PC-3 (cell line): ENCODE results near the gene MSL3. TPM values are rescaled to one million over a fixed set of nuclear protein-coding genes. Genes with fewer than 3 reads are reported as not detected.

ENCODE experiments used
- ATAC-seq: fragments of 200-7000 bp; cut with Tn5 transposase; 2 replicates; pipeline ENCODE4 v1.9.1; 2020; ENCODE audit warnings: mild to moderate bottlenecking, moderate library complexity
- BruUV-seq: library from RNA; stranded (reverse); fragments of 400-500 nt; replicated peaks from 2 replicates; lab custom pipeline; 2021; lab: Mats Ljungman, UMichigan
- CTCF ChIA-PET: fragments of 300-600 bp; sonication (Branson Sonifier 250); formaldehyde crosslinking; loops from one replicate; lab custom pipeline; 2022; ENCODE audit warnings: antibody characterized with exemption; lab: Charles Lee
- POLR2A ChIA-PET: fragments of 300-600 bp; sonication (Branson Sonifier 250); formaldehyde crosslinking; loops from one replicate; lab custom pipeline; 2022; ENCODE audit warnings: antibody characterized with exemption; ENCODE audit not compliant: unreplicated experiment; lab: Charles Lee
- DNase-seq: peaks from one replicate; pipeline ENCODE4 v3.0.0-alpha.2; 2015
- H2AFZ ChIP-seq: fragments of 300-600 bp; sonication (generic); 2 replicates; pipeline ENCODE4 v1.6.0; 2016; ENCODE audit warnings: antibody characterized with exemption, low read length
- H3F3A ChIP-seq: fragments of 300-600 bp; sonication (generic); one replicate; pipeline ENCODE4 v1.6.0; 2017; ENCODE audit warnings: antibody characterized with exemption, low read length, control low read depth, mild to moderate bottlenecking; ENCODE audit not compliant: unreplicated experiment
- H3K27ac ChIP-seq: fragments of 300-600 bp; sonication (generic); 2 replicates; pipeline ENCODE4 v1.5.1; 2016; ENCODE audit warnings: mild to moderate bottlenecking, low read length
- H3K27me3 ChIP-seq: fragments of 300-600 bp; sonication (generic); 2 replicates; pipeline ENCODE4 v1.6.1; 2016; ENCODE audit warnings: low read length, mixed read lengths
- H3K36me3 ChIP-seq: fragments of 300-600 bp; sonication (generic); 2 replicates; pipeline ENCODE4 v1.6.1; 2016; ENCODE audit warnings: low read depth, mixed run types, low read length, mixed read lengths
- H3K4me1 ChIP-seq: fragments of 300-600 bp; sonication (generic); 2 replicates; pipeline ENCODE4 v1.5.1; 2016; ENCODE audit warnings: low read length; ENCODE audit not compliant: insufficient read depth
- H3K4me2 ChIP-seq: fragments of 300-600 bp; sonication (generic); 2 replicates; pipeline ENCODE4 v1.6.0; 2016; ENCODE audit warnings: low read length
- H3K4me3 ChIP-seq: fragments of 300-600 bp; sonication (generic); 2 replicates; pipeline ENCODE4 v1.5.1; 2016; ENCODE audit warnings: mild to moderate bottlenecking, low read length, mixed read lengths
- H3K79me2 ChIP-seq: fragments of 300-600 bp; sonication (generic); 2 replicates; pipeline ENCODE4 v1.6.1; 2017; ENCODE audit warnings: low read length, mixed read lengths
- H3K9ac ChIP-seq: fragments of 300-600 bp; sonication (generic); 2 replicates; pipeline ENCODE4 v1.6.0; 2016; ENCODE audit warnings: mild to moderate bottlenecking, low read length
- H3K9me2 ChIP-seq: fragments of 300-600 bp; sonication (generic); replicated peaks from 2 replicates; pipeline ENCODE4 v1.6.1; 2016; ENCODE audit warnings: mixed run types, low read length, mixed read lengths
- H3K9me3 ChIP-seq: fragments of 300-600 bp; sonication (generic); 2 replicates; pipeline ENCODE4 v1.6.1; 2016; ENCODE audit warnings: low read length, mixed read lengths
- H4K20me1 ChIP-seq: fragments of 300-600 bp; sonication (generic); 2 replicates; pipeline ENCODE4 v1.6.1; 2016; ENCODE audit warnings: low read length, mixed read lengths
- CTCF ChIP-seq: fragments of 300-600 bp; sonication (generic); conservative IDR thresholded peaks from 2 replicates; pipeline ENCODE4 v1.5.1; 2017; ENCODE audit warnings: antibody characterized with exemption, low read depth, mild to moderate bottlenecking, low read length
- EZH2 ChIP-seq: fragments of 300-600 bp; sonication (generic); IDR thresholded peaks from one replicate; pipeline ENCODE4 v1.6.1; 2017; ENCODE audit warnings: antibody characterized with exemption, mild to moderate bottlenecking, low read length; ENCODE audit not compliant: unreplicated experiment
- EZH2phosphoT487 ChIP-seq: fragments of 300-600 bp; sonication (generic); IDR thresholded peaks from 2 replicates; pipeline ENCODE4 v1.6.1; 2018; ENCODE audit warnings: mild to moderate bottlenecking, antibody characterized with exemption, low read length, borderline replicate concordance
- intact Hi-C: fragments of 100-400 bp; cut with micrococcal nuclease; formaldehyde crosslinking; loops from 2 replicates; pipeline ENCODE4 v1.9.0; 2023
- total RNA-seq: library from RNA; depleted of rRNA; stranded (reverse); fragments of >200 nt; gene quantifications from 2 replicates; pipeline ENCODE4 v1.2.3, GENCODE V29; 2014; rRNA removed

Gene MSL3
- total RNA-seq, 1 experiment from 2014 or later, result 30.3 TPM

GRCh38 chrX:11813341-11813740, 55.3 kb downstream of the MSL3 start:
- H3K27me3 ChIP-seq, result no peaks in the 10 kb centered on the region
- TF ChIP-seq EZH2, result no peak
- TF ChIP-seq EZH2phosphoT487, result no peak
- TF ChIP-seq CTCF, result no peak
- CTCF ChIA-PET, result no interaction called here
- H3K79me2 ChIP-seq, result no peaks in the 10 kb centered on the region
- no peaks in the 10 kb centered on the region for H3F3A ChIP-seq
- no peak overlapping the region for H3K4me3 ChIP-seq
- BruUV-seq, result no TSS peak
- H3K9me2 ChIP-seq, result no peaks in the 10 kb centered on the region
- DNase-seq, result no peak
- no peak overlapping the region for H3K9ac ChIP-seq
- H2AFZ ChIP-seq, result no peak overlapping the region
- no peaks in the 10 kb centered on the region for H4K20me1 ChIP-seq
- no peak for ATAC-seq
- H3K36me3 ChIP-seq, result no peaks in the 10 kb centered on the region
- H3K4me2 ChIP-seq, result no peak overlapping the region
- POLR2A ChIA-PET, result no interaction called here
- no peaks in the 10 kb centered on the region for H3K9me3 ChIP-seq
- H3K4me1 ChIP-seq, result no peaks in the 10 kb centered on the region
- intact Hi-C loops, result no loop called here
- no peak overlapping the region for H3K27ac ChIP-seq

Other genes starting within 250 kb of the MSL3 start
- gene ARHGAP6, start 92.3 kb upstream of the MSL3 start, total RNA-seq, result 2.1 and 2.8 TPM in 2 replicates